ENCODE data around the gene SMIM38.

The SMIM38 gene

DNA sequence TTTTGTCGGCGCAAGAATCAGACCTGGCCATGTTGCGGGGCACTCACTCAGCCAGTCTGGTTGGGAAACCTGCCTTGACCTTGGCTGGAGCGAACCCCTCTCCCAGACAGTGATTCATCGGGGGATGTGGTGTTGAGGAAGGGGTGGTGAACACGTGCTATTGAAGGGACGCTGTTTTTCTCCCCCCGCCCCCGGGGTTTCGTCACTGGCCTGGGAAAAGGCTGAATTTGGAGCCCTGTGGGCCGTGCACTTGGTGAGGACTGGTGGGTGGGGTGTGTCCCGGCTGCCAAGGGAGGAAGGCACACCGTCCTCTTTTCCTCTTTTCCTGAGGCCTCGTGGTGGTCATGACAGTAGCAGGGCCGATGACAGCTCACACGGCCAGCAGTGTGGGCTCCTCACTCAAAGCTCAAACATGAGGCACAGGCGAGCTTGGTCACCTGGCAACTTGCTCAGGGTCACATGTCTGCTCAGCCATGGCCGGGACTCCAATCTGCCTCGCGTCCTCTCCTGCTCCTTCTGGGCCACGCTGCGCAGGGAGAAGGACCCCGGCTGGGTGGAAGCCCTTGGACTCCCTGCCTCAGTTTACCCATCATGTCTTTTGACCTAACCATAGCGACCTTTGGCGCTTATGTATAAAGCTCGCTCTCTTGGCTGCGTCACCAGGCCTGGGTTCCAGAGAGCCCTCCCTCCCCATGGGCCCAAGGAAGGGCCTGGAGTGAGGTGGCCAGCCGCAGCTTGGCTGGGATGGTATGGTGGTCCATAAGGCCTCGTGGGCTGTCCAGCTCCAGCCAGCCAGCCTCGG lies 49.4 kb downstream of the SMIM38 start:
- no peak for DNase-seq

Measured in CD4-positive, alpha-beta T cell treated with Interleukin-6 for 4 hours (primary cell).